HepG2 (cell line): Measurements from ENCODE around the gene GALR3. TPM values are rescaled to one million over a fixed set of nuclear protein-coding genes. Genes with fewer than 3 reads are reported as not detected.

Source experiments
- BCL6 ChIP-seq: IDR thresholded peaks from 2 replicates; pipeline ENCODE4 v1.6.1; 2016; ENCODE audit warnings: missing genetic modification reagents, missing compliant biosample characterization
- EHMT2 ChIP-seq: fragments of 200-600 bp; sonication (generic); IDR thresholded peaks from 2 replicates; pipeline ENCODE4 v1.7.0; 2017; ENCODE audit warnings: antibody characterized with exemption, low read depth, low read length, borderline replicate concordance
- FOXC1 ChIP-seq: sonication (generic); formaldehyde crosslinking; IDR thresholded peaks from 2 replicates; pipeline ENCODE4 v1.8.0; 2022; ENCODE audit warnings: mild to moderate bottlenecking, missing genetic modification reagents, borderline replicate concordance
- FOXP4 ChIP-seq: sonication (generic); formaldehyde crosslinking; IDR thresholded peaks from 2 replicates; pipeline ENCODE4 v1.4.0; 2020; ENCODE audit warnings: missing genetic modification reagents
- HNRNPLL ChIP-seq: fragments of 200-400 bp; formaldehyde crosslinking; IDR thresholded peaks from 2 replicates; pipeline ENCODE4 v1.6.1; 2017; ENCODE audit warnings: mild to moderate bottlenecking, low read depth, low read length; ENCODE audit not compliant: poor library complexity, severe bottlenecking
- KLF13 ChIP-seq: sonication (generic); formaldehyde crosslinking; IDR thresholded peaks from 2 replicates; pipeline ENCODE4 v1.4.0; 2020; ENCODE audit warnings: mild to moderate bottlenecking, missing genetic modification reagents
- MIER3 ChIP-seq: IDR thresholded peaks from 2 replicates; pipeline ENCODE4 v1.6.1; 2016; ENCODE audit warnings: missing compliant biosample characterization, borderline replicate concordance
- MTF2 ChIP-seq: sonication (generic); formaldehyde crosslinking; IDR thresholded peaks from 2 replicates; pipeline ENCODE4 v1.5.0; 2020; ENCODE audit warnings: missing genetic modification reagents, borderline replicate concordance
- NFKB2 ChIP-seq: sonication (generic); formaldehyde crosslinking; IDR thresholded peaks from 2 replicates; pipeline ENCODE4 v1.4.0; 2020; ENCODE audit warnings: missing genetic modification reagents, borderline replicate concordance
- PATZ1 ChIP-seq: sonication (generic); formaldehyde crosslinking; IDR thresholded peaks from 2 replicates; pipeline ENCODE4 v1.4.0; 2020; ENCODE audit warnings: missing genetic modification reagents
- PBX2 ChIP-seq: IDR thresholded peaks from 2 replicates; pipeline ENCODE4 v1.6.1; 2016; ENCODE audit warnings: control low read depth
- RAD51 ChIP-seq: fragments of 450-650 bp; IDR thresholded peaks from 2 replicates; pipeline ENCODE4 v1.6.1; 2016; ENCODE audit warnings: borderline replicate concordance
- SMYD3 ChIP-seq: sonication (generic); formaldehyde crosslinking; IDR thresholded peaks from 2 replicates; pipeline ENCODE4 v1.8.1; 2023; ENCODE audit warnings: mild to moderate bottlenecking, missing genetic modification reagents
- SNAPC5 ChIP-seq: sonication (generic); formaldehyde crosslinking; IDR thresholded peaks from 2 replicates; pipeline ENCODE4 v1.8.1; 2023; ENCODE audit warnings: mild to moderate bottlenecking, missing genetic modification reagents, borderline replicate concordance
- SRF ChIP-seq: IDR thresholded peaks from 2 replicates; pipeline ENCODE4 v1.6.1; 2011; ENCODE audit warnings: mild to moderate bottlenecking, low read depth, low read length, moderate library complexity
- TOPORS ChIP-seq: sonication (generic); formaldehyde crosslinking; IDR thresholded peaks from 2 replicates; pipeline ENCODE4 v1.8.0; 2023; ENCODE audit warnings: mild to moderate bottlenecking, missing genetic modification reagents
- TRIM24 ChIP-seq: sonication (generic); formaldehyde crosslinking; IDR thresholded peaks from 2 replicates; pipeline ENCODE4 v1.8.0; 2022; ENCODE audit warnings: mild to moderate bottlenecking, missing genetic modification reagents
- ZNF136 ChIP-seq: sonication (generic); formaldehyde crosslinking; IDR thresholded peaks from 2 replicates; pipeline ENCODE4 v1.8.1; 2022; ENCODE audit warnings: low read depth, mild to moderate bottlenecking, moderate library complexity, missing genetic modification reagents
- ZNF253 ChIP-seq: sonication (generic); formaldehyde crosslinking; IDR thresholded peaks from 2 replicates; pipeline ENCODE4 v1.8.0; 2022; ENCODE audit warnings: mild to moderate bottlenecking, missing genetic modification reagents, borderline replicate concordance
- ZNF589 ChIP-seq: sonication (generic); formaldehyde crosslinking; conservative IDR thresholded peaks from 2 replicates; pipeline ENCODE4 v1.8.0; 2022; ENCODE audit warnings: mild to moderate bottlenecking, moderate library complexity, missing genetic modification reagents
- ZUFSP ChIP-seq: sonication (generic); formaldehyde crosslinking; IDR thresholded peaks from 2 replicates; pipeline ENCODE4 v1.9.0; 2021; ENCODE audit warnings: missing genetic modification reagents, mild to moderate bottlenecking, borderline replicate concordance
- polyA plus RNA-seq, 8 experiments: library from polyadenylated mRNA; depleted of rRNA in 3 of 8; stranded (reverse) in 7 of 8; unstranded in 1 of 8; fragments of >200 nt; fragmentation: Illumina TruSeq in 4 of 8; extraction: Trizol in 4 of 8; gene quantifications; 2 replicates each; pipeline versions ENCODE4 v1.2.1 to v1.2.3, GENCODE V29; 2011 to 2016; ENCODE audit warnings: low read depth in 4 of 8, missing spikeins in 1 of 8, mixed read lengths in 1 of 8; ENCODE audit not compliant: insufficient read depth in 1 of 8
- total RNA-seq, 5 experiments: library from RNA; depleted of rRNA; stranded (reverse); fragments of >200 nt; fragmentation: Illumina TruSeq; extraction: Trizol; gene quantifications; 2 replicates each; pipeline ENCODE4 v1.2.3, GENCODE V29; 2016; ENCODE audit warnings: low read depth in 1 of 5

Gene GALR3
- total and polyA plus RNA-seq, 2 of the 13 experiments (the other 11 are each of a cell fraction or from before 2014, with no cell fraction given) = 0.13 TPM; not detected in 1

GRCh38 chr22:37804881-37805809 lies 18.0 kb upstream of the GALR3 start (continued):
- TF ChIP-seq PATZ1 (CRISPR knock-in tag) (peak; percentile 25; the same call in 1 of the 2 replicates), ZNF589 (CRISPR knock-in tag) (no peak; the same call in 1 of the 2 replicates), MIER3 (CRISPR knock-in tag) (peak; percentile 73; the same call in 1 of the 2 replicates), FOXC1 (peak; percentile 80; the same call in 1 of the 2 replicates), TOPORS (CRISPR knock-in tag) (peak; percentile 60; the same call in 1 of the 2 replicates), ZUFSP (CRISPR knock-in tag) (no peak), SMYD3 (CRISPR knock-in tag) (peak; percentile 86; the same call in 1 of the 2 replicates), SRF (no peak), RAD51 (no peak), ZNF253 (no peak), EHMT2 (no peak), BCL6 (peak; percentile 49; the same call in 1 of the 2 replicates), FOXP4 (CRISPR knock-in tag) (peak; percentile 53), HNRNPLL (peak; percentile 82), PBX2 (no peak), TRIM24 (CRISPR knock-in tag) (no peak), NFKB2 (CRISPR knock-in tag) (peak; percentile 75), SNAPC5 (peak; percentile 75; the same call in 1 of the 2 replicates), KLF13 (CRISPR knock-in tag) (no peak), MTF2 (CRISPR knock-in tag) (peak; percentile 65; the same call in 1 of the 2 replicates), ZNF136 (CRISPR knock-in tag) (no peak)
